HUES6 (cell line): ENCODE results near the gene FMNL2.

Experiments used
- H3K27ac ChIP-seq: 2 replicates; pipeline ENCODE4 v1.7.0; 2013; ENCODE audit warnings: low read depth, mild to moderate bottlenecking, low read length, inconsistent platforms
- H3K27me3 ChIP-seq: 2 replicates; pipeline ENCODE4 v1.6.1; 2013; ENCODE audit warnings: low read length; ENCODE audit not compliant: control insufficient read depth, insufficient read depth
- H3K36me3 ChIP-seq: 2 replicates; pipeline ENCODE4 v1.6.1; 2013; ENCODE audit warnings: low read length; ENCODE audit not compliant: control insufficient read depth, insufficient read depth
- H3K4me1 ChIP-seq: 2 replicates; pipeline ENCODE4 v1.6.1; 2013; ENCODE audit warnings: low read length; ENCODE audit not compliant: control insufficient read depth, insufficient read depth
- H3K4me3 ChIP-seq: 2 replicates; pipeline ENCODE4 v1.5.1; 2013; ENCODE audit warnings: low read depth, low read length
- H3K9ac ChIP-seq: one replicate; pipeline ENCODE4 v1.6.1; 2013; ENCODE audit warnings: mild to moderate bottlenecking, low read length
- H3K9me3 ChIP-seq: 2 replicates; pipeline ENCODE4 v1.6.1; 2013; ENCODE audit warnings: low read depth, low read length; ENCODE audit not compliant: control insufficient read depth, insufficient read depth

FMNL2 gene

GRCh38 chr2:152534460-152535135, 199.6 kb downstream of the FMNL2 start:
- H3K27me3 ChIP-seq = no peaks in the 10 kb centered on the region
- no peaks in the 10 kb centered on the region for H3K36me3 ChIP-seq
- H3K9ac ChIP-seq = no peak overlapping the region
- no peak overlapping the region for H3K4me3 ChIP-seq
- peaks cover under 1% of the 10 kb centered on the region; the same call in 1 of the 2 replicates for H3K4me1 ChIP-seq
- H3K27ac ChIP-seq = no peak overlapping the region
- no peaks in the 10 kb centered on the region for H3K9me3 ChIP-seq

GRCh38 chr2:152537081-152537651, 202.2 kb downstream of the FMNL2 start:
- Histone ChIP-seq H3K9me3 (no peaks in the 10 kb centered on the region), H3K27ac (no peak overlapping the region), H3K36me3 (no peaks in the 10 kb centered on the region), H3K27me3 (no peaks in the 10 kb centered on the region), H3K9ac (no peak overlapping the region), H3K4me1 (no peaks in the 10 kb centered on the region), H3K4me3 (no peak overlapping the region)

GRCh38 chr2:152539424-152539823, 204.4 kb downstream of the FMNL2 start:
- Histone ChIP-seq H3K9me3 (no peaks in the 10 kb centered on the region), H3K36me3 (0 out of 2 replicates have a peak, but pooled peaks cover 4% of the 10 kb centered on the region), H3K4me3 (no peak overlapping the region), H3K4me1 (peaks cover 7% of the 10 kb centered on the region; the same call in 1 of the 2 replicates), H3K9ac (no peak overlapping the region), H3K27ac (no peak overlapping the region), H3K27me3 (no peaks in the 10 kb centered on the region)

GRCh38 chr2:152541712-152542111, 206.7 kb downstream of the FMNL2 start:
- no peaks in the 10 kb centered on the region for H3K27me3 ChIP-seq

GRCh38 chr2:152542337-152542994, 207.5 kb downstream of the FMNL2 start:
- Histone ChIP-seq H3K9ac (no peak overlapping the region), H3K4me1 (peaks cover 7% of the 10 kb centered on the region; the same call in 1 of the 2 replicates), H3K4me3 (no peak overlapping the region), H3K27me3 (no peaks in the 10 kb centered on the region), H3K27ac (no peak overlapping the region), H3K36me3 (0 out of 2 replicates have a peak, but pooled peaks cover 4% of the 10 kb centered on the region), H3K9me3 (no peaks in the 10 kb centered on the region)

More at GRCh38 chr2:152541712-152542111, 206.7 kb downstream of the FMNL2 start:
- no peaks in the 10 kb centered on the region for H3K9me3 ChIP-seq
- H3K9ac ChIP-seq = no peak overlapping the region
- peaks cover 7% of the 10 kb centered on the region; the same call in 1 of the 2 replicates for H3K4me1 ChIP-seq
- H3K27ac ChIP-seq = no peak overlapping the region
- 0 out of 2 replicates have a peak, but pooled peaks cover 4% of the 10 kb centered on the region for H3K36me3 ChIP-seq
- no peak overlapping the region for H3K4me3 ChIP-seq

GRCh38 chr2:152542995-152543481, 208.1 kb downstream of the FMNL2 start:
- H3K4me3 ChIP-seq = no peak overlapping the region
- H3K9ac ChIP-seq = no peak overlapping the region
- no peaks in the 10 kb centered on the region for H3K9me3 ChIP-seq
- peaks cover 7% of the 10 kb centered on the region; the same call in 1 of the 2 replicates for H3K4me1 ChIP-seq
- no peaks in the 10 kb centered on the region for H3K27me3 ChIP-seq
- peak overlapping the region; percentile 22; the same call in 1 of the 2 replicates for H3K27ac ChIP-seq
- H3K36me3 ChIP-seq = 0 out of 2 replicates have a peak, but pooled peaks cover 4% of the 10 kb centered on the region

GRCh38 chr2:152543717-152544116, 208.7 kb downstream of the FMNL2 start:
- no peak overlapping the region for H3K27ac ChIP-seq
- H3K27me3 ChIP-seq = no peaks in the 10 kb centered on the region
- no peaks in the 10 kb centered on the region for H3K9me3 ChIP-seq
- peaks cover 7% of the 10 kb centered on the region; the same call in 1 of the 2 replicates for H3K4me1 ChIP-seq
- H3K9ac ChIP-seq = no peak overlapping the region
- H3K36me3 ChIP-seq = 0 out of 2 replicates have a peak, but pooled peaks cover 4% of the 10 kb centered on the region
- no peak overlapping the region for H3K4me3 ChIP-seq

- Histone ChIP-seq H3K27ac (no peak overlapping the region), H3K4me1 (peaks cover 7% of the 10 kb centered on the region; the same call in 1 of the 2 replicates), H3K9ac (no peak overlapping the region), H3K27me3 (no peaks in the 10 kb centered on the region), H3K36me3 (0 out of 2 replicates have a peak, but pooled peaks cover 4% of the 10 kb centered on the region), H3K4me3 (no peak overlapping the region), H3K9me3 (no peaks in the 10 kb centered on the region)
Observed at GRCh38 chr2:152544638-152545037, 209.7 kb downstream of the FMNL2 start.

GRCh38 chr2:152546230-152546837, 211.4 kb downstream of the FMNL2 start:
- no peak overlapping the region for H3K9ac ChIP-seq
- H3K27ac ChIP-seq = no peak overlapping the region
- H3K4me1 ChIP-seq = peaks cover 7% of the 10 kb centered on the region; the same call in 1 of the 2 replicates
- H3K9me3 ChIP-seq = no peaks in the 10 kb centered on the region
- 0 out of 2 replicates have a peak, but pooled peaks cover 4% of the 10 kb centered on the region for H3K36me3 ChIP-seq
- no peaks in the 10 kb centered on the region for H3K27me3 ChIP-seq
- H3K4me3 ChIP-seq = no peak overlapping the region

GRCh38 chr2:152548111-152548875, 213.3 kb downstream of the FMNL2 start:
- Histone ChIP-seq H3K27ac (no peak overlapping the region), H3K27me3 (no peaks in the 10 kb centered on the region), H3K4me1 (no peaks in the 10 kb centered on the region), H3K9ac (no peak overlapping the region), H3K4me3 (no peak overlapping the region), H3K36me3 (0 out of 2 replicates have a peak, but pooled peaks cover 4% of the 10 kb centered on the region), H3K9me3 (no peaks in the 10 kb centered on the region)
